NCI-H1694 treated with DMSO at 0.1 percent for 48 hours (cell line): ENCODE measurements around the gene CHKB.
"Not testable (repeated sequence)": the region's sequence is repeated elsewhere in the genome, so short reads cannot be mapped to it uniquely, and the experiment has no call there.

Experiments
- DNase-seq: peaks from one replicate; lab custom pipeline; 2025; lab: John Stamatoyannopoulos, UW

The CHKB gene

DNA sequence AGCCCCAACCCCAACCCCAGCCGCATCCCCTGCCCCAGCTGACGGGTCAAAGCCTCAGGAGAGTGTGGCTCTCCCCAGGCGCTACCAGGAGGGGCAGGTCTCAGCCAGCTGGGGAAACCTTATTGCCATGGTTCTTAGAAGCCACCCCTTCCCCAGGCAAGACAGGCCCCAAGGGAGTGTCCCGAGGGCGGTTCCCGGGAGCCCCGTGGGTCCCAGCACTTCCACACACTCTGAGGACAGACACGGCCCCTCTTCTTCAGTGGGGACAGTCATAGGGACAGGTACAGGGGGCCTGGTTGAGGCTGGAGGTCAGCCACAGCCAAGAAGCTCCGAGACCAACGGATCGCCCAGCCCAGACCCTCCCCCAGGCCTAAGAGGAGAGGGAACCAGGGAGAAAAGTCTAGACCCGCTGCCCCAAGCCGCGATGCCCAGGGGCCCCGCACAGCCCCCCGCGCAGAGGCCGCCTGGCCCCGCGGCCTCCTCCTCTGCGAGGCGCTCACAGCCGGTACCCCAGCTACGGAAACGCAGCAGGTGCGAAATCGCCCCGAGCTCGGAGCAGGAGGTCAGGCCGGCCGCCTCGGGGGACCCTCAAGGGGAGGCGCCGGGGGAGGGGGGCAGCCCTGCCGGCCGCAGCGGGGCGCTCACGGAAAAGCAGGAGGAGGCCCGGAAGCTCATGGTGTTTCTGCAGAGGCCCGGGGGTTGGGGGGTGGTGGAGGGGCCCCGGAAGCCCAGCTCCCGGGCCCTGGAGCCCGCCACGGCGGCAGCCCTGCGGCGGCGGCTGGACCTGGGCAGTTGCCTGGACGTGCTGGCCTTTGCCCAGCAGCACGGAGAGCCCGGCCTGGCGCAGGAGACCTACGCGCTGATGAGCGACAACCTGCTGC lies 34.4 kb downstream of the CHKB start:
- no peak for DNase-seq

DNA sequence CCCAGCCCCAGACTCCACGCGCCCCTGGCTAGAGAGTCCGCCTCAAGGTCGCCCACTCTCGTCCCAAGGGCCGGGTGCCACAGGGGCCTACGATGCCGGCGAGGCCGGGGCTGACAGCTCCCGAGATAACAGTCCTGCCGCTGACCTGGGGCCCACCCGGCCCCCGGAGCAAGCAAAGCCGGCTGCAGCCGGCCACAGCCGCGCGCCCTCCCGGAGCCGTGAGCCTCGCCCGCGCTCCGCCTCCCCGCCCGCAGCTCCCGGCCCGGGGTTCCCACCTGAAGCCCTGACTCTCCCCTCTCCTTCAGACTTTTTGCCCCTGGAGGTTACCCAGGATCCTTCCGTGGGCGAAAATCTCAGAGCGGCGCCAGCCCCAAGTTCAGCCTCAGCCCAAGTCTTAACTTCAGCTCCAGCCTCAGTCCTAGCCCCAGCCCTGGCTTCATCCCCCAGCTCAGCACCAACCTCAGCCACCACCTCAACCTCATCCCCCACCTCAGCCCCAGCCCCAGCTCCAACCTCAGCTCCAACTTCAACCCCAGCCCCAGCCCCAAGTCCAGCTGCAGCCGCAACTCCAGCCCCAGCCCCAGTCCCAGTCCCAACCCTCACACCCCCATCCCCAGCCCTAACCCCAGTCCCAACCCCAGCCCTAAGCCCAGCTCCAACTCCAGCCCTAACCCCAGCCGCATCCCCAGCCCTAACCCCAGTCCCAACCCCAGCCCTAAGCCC lies 35.2 kb downstream of the CHKB start:
- no peak for DNase-seq

- DNase-seq: no peak
Measured at GRCh38 chr22:50546326-50547262, 36.1 kb downstream of the CHKB start.

DNA sequence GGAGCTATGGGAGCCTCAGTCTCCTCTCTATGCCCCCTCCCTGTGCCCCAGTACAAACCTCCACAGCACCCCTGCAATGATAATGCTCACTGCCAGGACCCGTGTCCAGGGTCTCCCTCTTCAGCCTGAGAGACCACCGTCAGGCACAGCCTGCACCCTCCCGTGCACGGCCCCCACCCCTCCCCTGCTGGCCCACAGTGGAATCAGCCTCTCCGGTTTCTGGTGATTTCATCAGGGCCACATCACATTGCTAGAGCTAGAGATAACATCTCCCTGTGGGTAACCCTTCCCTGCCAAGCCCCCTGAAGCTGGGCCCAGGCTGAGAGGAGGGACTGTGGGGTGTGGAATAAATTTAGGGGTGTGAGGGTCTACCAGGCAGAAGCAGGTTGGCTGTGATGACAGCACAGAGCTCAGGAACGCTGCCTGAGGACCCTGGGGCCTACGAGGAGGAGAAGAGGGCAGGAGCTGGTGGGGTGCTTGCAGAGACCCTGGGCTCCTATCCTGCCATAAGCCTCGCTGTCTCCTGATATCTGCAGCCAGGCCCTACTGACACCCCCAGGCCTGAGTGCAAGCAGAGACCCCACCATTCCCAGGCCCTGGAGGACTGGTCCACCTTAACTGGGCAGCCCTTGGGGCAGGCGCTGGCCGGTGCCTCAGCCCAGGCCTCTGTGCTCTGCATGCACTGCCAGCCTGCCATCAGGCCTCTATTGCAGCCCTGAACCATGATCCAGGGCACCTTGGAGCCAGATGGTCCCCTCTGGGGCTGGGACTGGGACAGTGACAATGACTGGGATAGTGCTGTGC lies 36.9 kb downstream of the CHKB start, which contains the start of gene KLHDC7B:
Gene KLHDC7B, plus strand, starts transcription at position 378 of the 804 bp plus-strand sequence. Its CDS starts 345 bp downstream, at position 723.
- no peak for DNase-seq

DNA sequence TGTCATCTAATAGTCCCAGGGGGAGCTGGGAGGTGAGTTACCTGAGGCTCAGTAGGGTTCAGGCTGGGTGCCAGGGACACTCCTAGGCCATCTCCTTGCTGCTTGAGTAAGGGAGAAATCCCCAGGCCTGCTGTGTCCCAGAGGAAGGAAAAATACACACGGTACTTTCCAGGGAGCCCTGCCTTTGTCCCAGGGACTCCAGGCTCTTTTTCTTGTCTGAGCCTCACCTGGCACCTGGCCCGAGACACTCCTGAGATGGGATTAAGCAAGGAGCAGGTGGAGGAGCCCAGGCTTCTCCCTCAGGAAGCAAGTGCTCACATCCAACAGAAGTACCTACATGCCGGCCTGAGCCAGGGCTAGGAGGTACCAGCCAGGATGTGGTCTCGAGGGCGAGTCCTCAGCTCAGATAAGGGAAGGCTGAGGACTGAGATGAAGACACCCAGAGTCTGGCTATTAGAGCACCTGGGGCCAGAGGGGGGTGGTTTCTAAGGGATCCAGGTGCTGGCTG lies 37.8 kb downstream of the CHKB start:
- no peak for DNase-seq

GRCh38 chr22:50544078-50544745 lies 38.4 kb downstream of the CHKB start:
- DNase-seq: peak; percentile 16

- DNase-seq: no peak
Measured at GRCh38 chr22:50542416-50542927, 40.2 kb downstream of the CHKB start.

DNA sequence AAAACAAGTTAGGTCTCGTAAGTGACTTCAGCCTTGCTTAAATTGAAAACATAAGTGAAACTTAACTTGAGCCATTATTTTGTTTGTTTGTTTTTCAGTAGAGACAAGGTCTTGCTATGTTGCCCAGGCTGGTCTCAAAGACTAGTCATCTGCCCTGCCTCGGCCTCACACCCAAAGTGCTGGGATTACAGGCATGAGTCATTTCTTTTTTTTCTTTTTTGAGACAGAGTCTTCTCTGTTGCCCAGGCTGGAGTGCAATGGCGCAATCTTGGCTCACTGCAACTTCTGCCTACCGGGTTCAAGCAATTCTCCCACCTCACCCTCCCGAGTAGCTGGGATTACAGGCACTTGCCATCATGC lies 41.0 kb downstream of the CHKB start:
- DNase-seq: not testable (repeated sequence)

GRCh38 chr22:50540381-50540780 lies 42.3 kb downstream of the CHKB start:
- no peak for DNase-seq

- no peak for DNase-seq
Measured at GRCh38 chr22:50537765-50538164, 44.9 kb downstream of the CHKB start.

- DNase-seq: no peak
Measured at GRCh38 chr22:50536226-50536625, 46.4 kb downstream of the CHKB start.

GRCh38 chr22:50535113-50535512 lies 47.5 kb downstream of the CHKB start:
- no peak for DNase-seq

- DNase-seq: not testable (repeated sequence)
Measured at GRCh38 chr22:50533856-50534711, 48.6 kb downstream of the CHKB start.

GRCh38 chr22:50532824-50533796 lies 49.5 kb downstream of the CHKB start:
- no peak for DNase-seq

GRCh38 chr22:50531962-50532674 lies 50.5 kb downstream of the CHKB start:
- no peak for DNase-seq

GRCh38 chr22:50531546-50531961 lies 51.1 kb downstream of the CHKB start:
- no peak for DNase-seq

DNA sequence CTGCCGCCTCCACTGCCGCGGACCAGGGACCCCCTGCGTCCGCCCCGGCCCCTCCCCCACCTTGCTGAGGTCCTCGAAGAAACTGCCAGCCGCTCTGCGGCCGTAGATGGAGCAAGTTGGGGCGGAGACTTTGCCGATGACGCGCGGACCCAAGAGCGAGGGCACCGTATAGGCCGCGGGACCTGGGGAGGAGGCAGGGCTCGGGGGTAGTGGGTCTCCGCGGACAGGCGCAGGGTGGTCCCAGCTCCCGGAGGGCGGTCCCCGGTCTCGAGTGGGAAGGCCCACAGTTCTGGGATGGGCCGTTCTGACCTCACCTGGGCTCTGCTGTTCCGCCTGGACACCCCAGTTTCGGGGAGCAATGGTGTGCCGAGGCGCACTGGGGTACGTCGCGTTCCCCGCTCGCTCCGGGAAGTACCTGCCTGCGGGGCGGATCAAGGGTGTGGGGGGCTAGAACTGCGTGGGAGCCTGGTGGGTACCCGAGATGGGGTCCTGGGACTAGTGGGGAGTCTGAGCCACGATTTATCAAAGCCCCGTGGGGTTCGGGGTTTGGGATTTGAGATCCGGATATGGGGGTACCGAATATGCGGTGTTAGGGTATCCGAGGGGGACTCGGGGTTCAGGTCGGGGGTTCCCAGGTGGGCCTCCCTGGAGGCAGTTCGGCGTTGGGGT lies 51.6 kb downstream of the CHKB start:
- DNase-seq: no peak
